Lower lobe of right lung (tissue), 2 donors: Measurements from ENCODE around the gene ABI3BP. TPM values are rescaled to one million over a fixed set of nuclear protein-coding genes. Genes with fewer than 3 reads are reported as not detected.
A peak's percentile ranks its signal among the peaks of the same experiment; 100 is the strongest.

Source experiments
- ATAC-seq, 2 donors: fragments of 200-7000 bp; cut with Tn5 transposase; one replicate each; pipeline ENCODE4 v1.9.1; 2020 to 2022; ENCODE audit warnings: mild to moderate bottlenecking in 2 of 2, moderate library complexity in 2 of 2
- DNase-seq: peaks from one replicate; pipeline ENCODE4 v3.0.0-alpha.2; 2020
- H3K27ac ChIP-seq: fragments of 200-600 bp; one replicate; pipeline ENCODE4 v1.8.0; 2022
- H3K27me3 ChIP-seq: fragments of 200-600 bp; one replicate; pipeline ENCODE4 v1.8.0; 2022; ENCODE audit warnings: low read depth
- H3K36me3 ChIP-seq: fragments of 200-600 bp; one replicate; pipeline ENCODE4 v1.8.0; 2022; ENCODE audit warnings: mild to moderate bottlenecking
- H3K4me1 ChIP-seq: fragments of 200-600 bp; one replicate; pipeline ENCODE4 v1.8.0; 2022
- H3K4me3 ChIP-seq: fragments of 200-600 bp; one replicate; pipeline ENCODE4 v1.8.0; 2022; ENCODE audit warnings: mild to moderate bottlenecking
- H3K9me3 ChIP-seq: fragments of 200-600 bp; one replicate; pipeline ENCODE4 v1.8.0; 2022
- CTCF ChIP-seq: fragments of 200-600 bp; IDR thresholded peaks from one replicate; pipeline ENCODE4 v1.8.0; 2022; ENCODE audit warnings: antibody characterized with exemption, mild to moderate bottlenecking
- intact Hi-C: fragments of 100-400 bp; cut with DNase I; formaldehyde crosslinking; loops from one replicate; pipeline ENCODE4 v1.11.0; 2022
- total RNA-seq: library from RNA; stranded (reverse); fragmentation: NEBNext Ultra II Directional; extraction: Animal tissue kit (Norgen Biotek cat#: 25700); gene quantifications from one replicate; pipeline ENCODE4 v1.2.1, GENCODE V29; 2021
- donor health status: DM: no; HTN: yes; CAD: no; lungs with severe emphysema.

Gene ABI3BP
- total RNA-seq, 1 donor from 2014 or later = 108 TPM

- Histone ChIP-seq H3K27ac (no peak overlapping the region), H3K27me3 (no peaks in the 10 kb centered on the region), H3K4me3 (no peak overlapping the region), H3K36me3 (no peaks in the 10 kb centered on the region), H3K9me3 (no peaks in the 10 kb centered on the region), H3K4me1 (no peaks in the 10 kb centered on the region)
- no peak for DNase-seq
- intact Hi-C loops = no loop called here
- no peak for TF ChIP-seq CTCF
- no peak for ATAC-seq
These were observed 101.4 kb downstream of the ABI3BP start for GRCh38 chr3:100891827-100892226.

GRCh38 chr3:100891033-100891432, 102.2 kb downstream of the ABI3BP start:
- no peak overlapping the region for H3K4me3 ChIP-seq
- DNase-seq (no peak), ATAC-seq (peak in 1 of 2 donors; percentile 65)
- no peaks in the 10 kb centered on the region for H3K27me3 ChIP-seq
- H3K27ac ChIP-seq = no peak overlapping the region
- no peaks in the 10 kb centered on the region for H3K36me3 ChIP-seq
- no peak for TF ChIP-seq CTCF
- intact Hi-C loops = no loop called here
- no peaks in the 10 kb centered on the region for H3K9me3 ChIP-seq
- no peaks in the 10 kb centered on the region for H3K4me1 ChIP-seq

- Histone ChIP-seq H3K36me3 (no peaks in the 10 kb centered on the region), H3K4me1 (no peaks in the 10 kb centered on the region), H3K4me3 (no peak overlapping the region), H3K9me3 (no peaks in the 10 kb centered on the region), H3K27me3 (no peaks in the 10 kb centered on the region), H3K27ac (no peak overlapping the region)
- no peak for TF ChIP-seq CTCF
- intact Hi-C loops = no loop called here
- DNase-seq (no peak), ATAC-seq (no peak)
These were observed 104.3 kb downstream of the ABI3BP start for GRCh38 chr3:100888881-100889280.

GRCh38 chr3:100882571-100882984, 110.6 kb downstream of the ABI3BP start:
- DNase-seq = no peak
- no peak overlapping the region for H3K27ac ChIP-seq

GRCh38 chr3:100880845-100881244, 112.4 kb downstream of the ABI3BP start:
- intact Hi-C loops = no loop called here
- Histone ChIP-seq H3K27ac (no peak overlapping the region), H3K4me3 (no peak overlapping the region), H3K9me3 (no peaks in the 10 kb centered on the region), H3K27me3 (no peaks in the 10 kb centered on the region), H3K4me1 (peaks cover 6% of the 10 kb centered on the region), H3K36me3 (no peaks in the 10 kb centered on the region)
- DNase-seq = no peak
- ATAC-seq = no peak
- TF ChIP-seq CTCF = no peak

More at GRCh38 chr3:100882571-100882984, 110.6 kb downstream of the ABI3BP start:
- intact Hi-C loops = no loop called here
- ATAC-seq = no peak
- no peaks in the 10 kb centered on the region for H3K9me3 ChIP-seq
- peaks cover 6% of the 10 kb centered on the region for H3K4me1 ChIP-seq
- H3K27me3 ChIP-seq = no peaks in the 10 kb centered on the region
- no peak for TF ChIP-seq CTCF
- H3K4me3 ChIP-seq = no peak overlapping the region
- no peaks in the 10 kb centered on the region for H3K36me3 ChIP-seq

GRCh38 chr3:100880072-100880471, 113.1 kb downstream of the ABI3BP start:
- DNase-seq = no peak
- no peaks in the 10 kb centered on the region for H3K36me3 ChIP-seq
- no peak overlapping the region for H3K27ac ChIP-seq
- H3K4me1 ChIP-seq = peaks cover 12% of the 10 kb centered on the region
- no peak for TF ChIP-seq CTCF
- ATAC-seq = no peak
- no peaks in the 10 kb centered on the region for H3K9me3 ChIP-seq
- intact Hi-C loops = no loop called here
- no peaks in the 10 kb centered on the region for H3K27me3 ChIP-seq
- H3K4me3 ChIP-seq = no peak overlapping the region
